ENCODE measurements around the gene DAZL. TPM values are rescaled to one million over a fixed set of nuclear protein-coding genes. Genes with fewer than 3 reads are reported as not detected.
A peak's percentile ranks its signal among the peaks of the same experiment; 100 is the strongest.

Gene DAZL
- total and polyA plus RNA-seq, 9 of the 15 experiments (the other 6 are each of a cell fraction or from before 2014, with no cell fraction given): not detected

DNA sequence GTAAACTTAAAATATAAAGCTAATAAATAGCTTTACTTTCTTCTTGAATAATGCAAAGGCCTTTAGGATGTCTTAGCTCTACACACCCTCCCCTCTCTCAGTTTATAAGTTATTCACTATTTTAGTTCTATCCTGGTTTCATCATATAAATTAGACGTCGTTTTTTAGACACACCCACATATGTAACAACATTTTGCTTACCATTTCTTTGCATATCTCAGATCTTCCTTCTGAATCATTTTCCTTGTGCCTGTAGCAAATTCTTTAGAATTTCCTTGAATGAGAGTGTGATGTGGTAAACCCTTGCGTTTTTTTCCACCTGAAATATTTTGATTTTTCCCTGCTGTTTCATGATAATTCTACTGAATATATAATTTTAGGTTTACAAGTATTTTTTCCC is 2.5 kb upstream of the DAZL start:
- Histone ChIP-seq H3K4me2 (ENCODE audit: insufficient read depth, low read length) (no peak overlapping the region), H4K20me1 (replicated peaks; ENCODE audit: control insufficient read depth, insufficient read depth, low read length) (no peaks in the 10 kb centered on the region), H3K4me1 (replicated peaks in 1 of 2; ENCODE audit: control insufficient read depth in 2 of 2, insufficient read depth in 2 of 2, low read length in 2 of 2) (peaks cover 0 to 6% of the 10 kb centered on the region in 2 experiments; a peak in 1 of 5 replicates), H3K27me3 (ENCODE audit: control insufficient read depth in 2 of 2, insufficient read depth in 2 of 2, low read length in 2 of 2) (no peaks in the 10 kb centered on the region), H3K9me3 (replicated peaks; ENCODE audit: control insufficient read depth, insufficient read depth, low read depth, low read length) (no peaks in the 10 kb centered on the region), H3K9me1 (ENCODE audit: control insufficient read depth, insufficient read depth, low read length) (no peaks in the 10 kb centered on the region), H3K36me3 (ENCODE audit: control insufficient read depth, insufficient read depth, low read length) (no peaks in the 10 kb centered on the region), H3K27ac (ENCODE audit: extremely low read depth, low read depth, low read length) (no peak overlapping the region), H3K79me2 (ENCODE audit: control insufficient read depth, insufficient read depth, low read length) (no peaks in the 10 kb centered on the region), H3K4me3 (no peak overlapping the region), H2AFZ (ENCODE audit: low read depth, low read length) (no peak overlapping the region), H3K9ac (ENCODE audit: insufficient read depth in 1 of 2, low read depth in 2 of 2, low read length in 2 of 2) (no peak overlapping the region)
- 1% methylated on average over 3 of the region's 3 CpGs for WGBS (ENCODE audit: insufficient coverage, low coverage, missing lambda C conversion rate)
- ChIA-PET POLR2A (no interaction called here), CTCF (ENCODE audit: low intra/inter-chr PET ratio) (no interaction called here)
- no peak for ATAC-seq
- in situ Hi-C loops (cut with MboI): loop anchor here (10.0 kb wide), 2 partner anchors 627 to 797 kb away; no protein-coding TSS in a partner anchor
- peak; percentile 32 for FAIRE-seq
- no peak for DNase-seq (ENCODE audit: extremely low read depth in 1 of 4, low spot score in 3 of 4)
- BruUV-seq (replicated peaks): no TSS peak
- intact Hi-C loops (cut with micrococcal nuclease): no loop called here
- no peak for TF ChIP-seq NR2C1 (IDR thresholded peaks at IDR 0.05)
- no peak for TF ChIP-seq NR2C1 (tag; IDR thresholded peaks at IDR 0.05)
- TF ChIP-seq RBFOX2 (IDR thresholded peaks at IDR 0.05; ENCODE audit: low read depth, low read length): no peak
- no peak for TF ChIP-seq ILF3 (IDR thresholded peaks at IDR 0.05; ENCODE audit: borderline replicate concordance)
- TF ChIP-seq DNMT1 (IDR thresholded peaks at IDR 0.05): no peak
- TF ChIP-seq, protein P1, sequence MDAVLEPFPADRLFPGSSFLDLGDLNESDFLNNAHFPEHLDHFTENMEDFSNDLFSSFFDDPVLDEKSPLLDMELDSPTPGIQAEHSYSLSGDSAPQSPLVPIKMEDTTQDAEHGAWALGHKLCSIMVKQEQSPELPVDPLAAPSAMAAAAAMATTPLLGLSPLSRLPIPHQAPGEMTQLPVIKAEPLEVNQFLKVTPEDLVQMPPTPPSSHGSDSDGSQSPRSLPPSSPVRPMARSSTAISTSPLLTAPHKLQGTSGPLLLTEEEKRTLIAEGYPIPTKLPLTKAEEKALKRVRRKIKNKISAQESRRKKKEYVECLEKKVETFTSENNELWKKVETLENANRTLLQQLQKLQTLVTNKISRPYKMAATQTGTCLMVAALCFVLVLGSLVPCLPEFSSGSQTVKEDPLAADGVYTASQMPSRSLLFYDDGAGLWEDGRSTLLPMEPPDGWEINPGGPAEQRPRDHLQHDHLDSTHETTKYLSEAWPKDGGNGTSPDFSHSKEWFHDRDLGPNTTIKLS (IDR thresholded peaks at IDR 0.05; ENCODE audit: borderline replicate concordance, low read depth): no peak
- TF ChIP-seq, protein P2, sequence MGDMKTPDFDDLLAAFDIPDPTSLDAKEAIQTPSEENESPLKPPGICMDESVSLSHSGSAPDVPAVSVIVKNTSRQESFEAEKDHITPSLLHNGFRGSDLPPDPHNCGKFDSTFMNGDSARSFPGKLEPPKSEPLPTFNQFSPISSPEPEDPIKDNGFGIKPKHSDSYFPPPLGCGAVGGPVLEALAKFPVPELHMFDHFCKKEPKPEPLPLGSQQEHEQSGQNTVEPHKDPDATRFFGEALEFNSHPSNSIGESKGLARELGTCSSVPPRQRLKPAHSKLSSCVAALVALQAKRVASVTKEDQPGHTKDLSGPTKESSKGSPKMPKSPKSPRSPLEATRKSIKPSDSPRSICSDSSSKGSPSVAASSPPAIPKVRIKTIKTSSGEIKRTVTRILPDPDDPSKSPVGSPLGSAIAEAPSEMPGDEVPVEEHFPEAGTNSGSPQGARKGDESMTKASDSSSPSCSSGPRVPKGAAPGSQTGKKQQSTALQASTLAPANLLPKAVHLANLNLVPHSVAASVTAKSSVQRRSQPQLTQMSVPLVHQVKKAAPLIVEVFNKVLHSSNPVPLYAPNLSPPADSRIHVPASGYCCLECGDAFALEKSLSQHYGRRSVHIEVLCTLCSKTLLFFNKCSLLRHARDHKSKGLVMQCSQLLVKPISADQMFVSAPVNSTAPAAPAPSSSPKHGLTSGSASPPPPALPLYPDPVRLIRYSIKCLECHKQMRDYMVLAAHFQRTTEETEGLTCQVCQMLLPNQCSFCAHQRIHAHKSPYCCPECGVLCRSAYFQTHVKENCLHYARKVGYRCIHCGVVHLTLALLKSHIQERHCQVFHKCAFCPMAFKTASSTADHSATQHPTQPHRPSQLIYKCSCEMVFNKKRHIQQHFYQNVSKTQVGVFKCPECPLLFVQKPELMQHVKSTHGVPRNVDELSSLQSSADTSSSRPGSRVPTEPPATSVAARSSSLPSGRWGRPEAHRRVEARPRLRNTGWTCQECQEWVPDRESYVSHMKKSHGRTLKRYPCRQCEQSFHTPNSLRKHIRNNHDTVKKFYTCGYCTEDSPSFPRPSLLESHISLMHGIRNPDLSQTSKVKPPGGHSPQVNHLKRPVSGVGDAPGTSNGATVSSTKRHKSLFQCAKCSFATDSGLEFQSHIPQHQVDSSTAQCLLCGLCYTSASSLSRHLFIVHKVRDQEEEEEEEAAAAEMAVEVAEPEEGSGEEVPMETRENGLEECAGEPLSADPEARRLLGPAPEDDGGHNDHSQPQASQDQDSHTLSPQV (IDR thresholded peaks at IDR 0.05): no peak
- no peak for TF ChIP-seq PRPF4 (IDR thresholded peaks at IDR 0.05; ENCODE audit: insufficient read depth, low read depth, low read length, poor library complexity, severe bottlenecking)
- no peak for TF ChIP-seq SPI1 (IDR thresholded peaks at IDR 0.05; ENCODE audit: borderline replicate concordance, low read depth, low read length)
- no peak for TF ChIP-seq MIER1 (IDR thresholded peaks at IDR 0.05; ENCODE audit: low read depth)
- TF ChIP-seq NFRKB (IDR thresholded peaks at IDR 0.05; ENCODE audit: low read depth): no peak
- no peak for TF ChIP-seq KLF1 (tag; IDR thresholded peaks at IDR 0.05)
- TF ChIP-seq HDAC3 (IDR thresholded peaks at IDR 0.05; ENCODE audit: borderline replicate concordance, partially characterized antibody): no peak
- no peak for TF ChIP-seq L3MBTL2 (IDR thresholded peaks at IDR 0.05)
- no peak for TF ChIP-seq HNRNPL (IDR thresholded peaks at IDR 0.05; ENCODE audit: low read depth, low read length)
- TF ChIP-seq, protein P3, sequence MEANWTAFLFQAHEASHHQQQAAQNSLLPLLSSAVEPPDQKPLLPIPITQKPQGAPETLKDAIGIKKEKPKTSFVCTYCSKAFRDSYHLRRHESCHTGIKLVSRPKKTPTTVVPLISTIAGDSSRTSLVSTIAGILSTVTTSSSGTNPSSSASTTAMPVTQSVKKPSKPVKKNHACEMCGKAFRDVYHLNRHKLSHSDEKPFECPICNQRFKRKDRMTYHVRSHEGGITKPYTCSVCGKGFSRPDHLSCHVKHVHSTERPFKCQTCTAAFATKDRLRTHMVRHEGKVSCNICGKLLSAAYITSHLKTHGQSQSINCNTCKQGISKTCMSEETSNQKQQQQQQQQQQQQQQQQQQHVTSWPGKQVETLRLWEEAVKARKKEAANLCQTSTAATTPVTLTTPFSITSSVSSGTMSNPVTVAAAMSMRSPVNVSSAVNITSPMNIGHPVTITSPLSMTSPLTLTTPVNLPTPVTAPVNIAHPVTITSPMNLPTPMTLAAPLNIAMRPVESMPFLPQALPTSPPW (CRISPR knock-in tag; IDR thresholded peaks at IDR 0.05): no peak
